NCI-H2196 treated with DMSO at 0.1 percent for 48 hours (cell line): ENCODE data around the gene PABPC3.

Experiments
- DNase-seq: peaks from one replicate; lab custom pipeline; 2025; ENCODE audit not compliant: unreplicated experiment; lab: John Stamatoyannopoulos, UW

PABPC3 gene

DNA sequence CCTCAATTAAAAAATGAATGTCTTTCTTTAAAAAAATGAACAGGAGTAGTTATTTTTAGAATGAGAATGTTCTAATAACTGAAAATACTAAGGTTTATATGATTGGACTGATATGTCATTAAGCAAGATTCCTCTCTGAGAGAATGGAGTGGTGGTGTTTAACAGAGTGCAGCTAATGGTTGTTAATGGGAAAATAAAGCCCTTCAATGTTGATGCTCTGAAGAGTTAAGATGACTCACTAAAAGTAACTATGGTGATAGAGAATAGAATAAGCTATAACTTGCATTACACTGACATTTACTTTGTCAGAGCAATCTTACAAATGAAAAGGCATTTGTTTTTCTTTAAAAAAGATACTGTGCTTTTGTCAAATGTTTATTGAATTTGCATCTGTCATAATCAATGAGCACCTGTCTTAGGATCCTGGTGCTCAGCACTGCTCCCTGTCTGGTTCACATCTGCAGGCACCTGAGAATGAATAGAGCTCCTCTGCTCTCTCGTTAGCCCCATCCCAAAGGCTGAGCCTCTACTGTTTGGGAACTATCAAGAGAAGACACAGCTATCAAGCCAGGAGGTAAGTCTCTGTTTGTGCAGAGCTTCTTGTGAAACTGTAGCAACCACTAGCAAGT is 15.1 kb downstream of the PABPC3 start:
- DNase-seq, result no peak

DNA sequence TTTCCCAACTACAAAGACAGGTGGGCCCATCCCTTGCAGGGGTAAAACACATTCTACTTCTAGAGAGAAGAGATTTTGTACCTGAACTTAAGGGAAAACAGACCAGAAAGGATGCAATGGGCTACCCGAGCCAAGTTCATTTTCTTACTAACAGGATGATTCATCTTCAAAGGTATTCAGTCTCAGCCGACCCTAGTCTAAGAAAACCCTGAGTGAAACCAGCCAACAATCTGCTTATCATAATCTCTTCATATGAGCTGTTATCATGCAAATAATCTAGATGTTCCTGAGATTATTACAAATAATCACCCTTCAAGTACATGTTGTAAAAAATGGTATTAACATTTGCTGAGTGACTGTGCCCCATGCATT is 15.6 kb downstream of the PABPC3 start:
- no peak for DNase-seq

DNA sequence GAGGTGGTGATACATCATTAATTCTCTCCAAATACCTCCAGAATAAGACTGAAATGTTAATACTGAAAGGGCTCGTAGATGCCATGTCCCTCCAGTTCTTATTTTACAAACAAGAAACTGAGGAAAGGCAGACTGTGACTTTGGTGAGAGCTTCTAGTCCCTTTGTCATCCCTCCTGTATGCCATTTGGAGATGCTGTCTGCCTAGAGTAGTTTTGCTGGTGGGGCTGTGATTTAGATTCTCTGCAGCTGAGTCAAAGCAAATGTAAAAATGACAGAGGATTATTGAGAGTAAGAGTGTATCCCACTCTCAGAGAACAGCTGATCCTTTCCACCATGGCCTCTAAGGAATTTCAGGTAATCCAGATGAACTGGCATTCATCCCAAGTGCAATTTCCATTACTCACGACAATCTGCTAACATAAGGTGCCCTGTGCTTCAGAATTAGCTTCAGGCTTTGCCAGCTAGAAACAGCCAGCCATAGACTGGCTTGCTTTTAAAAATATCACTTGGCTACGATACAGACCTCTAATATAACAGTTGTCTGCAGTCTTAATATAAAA is 16.8 kb downstream of the PABPC3 start:
- no peak for DNase-seq

DNA sequence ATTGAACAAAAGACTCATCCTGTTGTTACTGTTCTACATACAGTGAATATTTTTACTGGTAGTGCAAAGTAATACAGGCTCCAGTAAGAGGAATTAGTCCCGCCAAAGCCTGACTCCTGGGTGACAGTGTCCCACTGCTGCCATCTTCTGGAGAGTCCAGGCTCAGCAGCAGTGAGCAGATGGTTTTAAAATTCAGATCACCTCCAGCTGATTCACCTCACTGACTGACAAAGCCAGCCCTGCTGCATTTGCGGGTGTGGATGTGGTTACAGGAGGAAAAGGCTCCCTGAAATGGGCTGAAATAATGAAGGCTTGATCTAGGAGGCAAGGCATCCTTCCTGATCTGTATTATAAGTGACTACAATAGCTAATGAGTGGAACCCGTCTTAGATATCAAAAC is 18.3 kb downstream of the PABPC3 start:
- DNase-seq, result peak; percentile 11

DNA sequence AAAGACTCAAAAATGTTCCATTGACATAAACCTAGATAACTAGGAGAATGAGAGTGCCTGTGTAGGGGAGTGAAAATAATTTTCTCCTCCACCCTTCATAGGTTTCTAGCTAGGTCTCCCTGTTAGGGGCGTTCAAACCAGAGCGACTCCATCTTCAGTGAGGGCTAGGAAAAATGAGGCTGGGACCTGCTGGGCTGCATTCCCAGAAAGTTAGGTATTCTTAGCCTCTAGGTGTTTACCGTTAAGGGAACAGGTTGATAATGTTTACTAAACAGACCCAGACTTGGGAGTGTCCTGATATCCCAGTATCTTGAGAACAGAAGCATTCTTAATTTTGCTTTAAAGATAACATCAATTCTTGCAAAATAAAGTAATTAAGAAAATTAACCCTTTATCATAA is 20.1 kb downstream of the PABPC3 start:
- DNase-seq, result no peak

DNA sequence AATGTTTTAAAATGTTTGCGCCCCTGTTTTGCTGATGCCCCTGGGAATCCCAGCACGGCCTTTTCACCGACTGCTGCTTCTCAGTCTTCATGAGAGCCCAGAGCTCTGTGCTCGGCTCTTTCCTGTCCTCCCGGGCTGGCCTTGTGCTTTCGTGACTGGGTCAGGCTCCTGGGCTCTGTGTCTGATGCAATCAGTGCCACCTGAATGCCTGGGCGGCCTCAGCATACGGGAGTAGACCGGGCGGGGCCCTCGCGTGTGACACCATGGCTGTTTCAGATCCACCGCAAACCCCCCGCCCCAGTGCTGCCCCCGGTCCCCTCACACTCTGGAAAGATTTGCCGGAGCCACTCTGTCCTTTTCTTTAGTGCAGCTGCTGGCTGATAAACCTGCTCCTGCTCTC is 21.4 kb downstream of the PABPC3 start:
- no peak for DNase-seq

DNA sequence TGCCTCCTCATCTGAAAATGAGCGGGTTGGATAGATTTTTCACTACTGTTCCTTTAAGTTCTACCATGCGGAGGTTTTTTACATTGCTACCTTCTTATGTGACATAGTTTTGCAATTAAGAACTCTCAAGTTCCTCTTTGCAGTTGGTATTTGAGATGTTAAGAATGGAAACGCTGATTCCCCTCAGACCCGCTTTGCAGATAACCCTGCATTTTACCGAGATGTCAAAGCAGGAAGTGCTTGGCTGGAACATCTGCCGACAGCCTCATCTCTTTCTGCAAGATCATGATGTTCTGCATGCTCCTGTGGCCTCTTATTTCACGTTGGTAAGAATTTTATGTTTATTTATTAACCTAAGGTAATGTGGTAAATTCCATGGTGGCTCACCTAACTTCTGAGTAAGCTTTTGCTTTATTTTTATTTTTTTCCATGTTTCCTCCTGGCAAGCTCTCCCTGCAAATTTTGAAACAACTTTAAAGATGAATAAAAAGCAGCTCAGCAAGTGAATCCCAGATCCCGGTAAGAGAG is 22.5 kb downstream of the PABPC3 start:
- no peak for DNase-seq

DNA sequence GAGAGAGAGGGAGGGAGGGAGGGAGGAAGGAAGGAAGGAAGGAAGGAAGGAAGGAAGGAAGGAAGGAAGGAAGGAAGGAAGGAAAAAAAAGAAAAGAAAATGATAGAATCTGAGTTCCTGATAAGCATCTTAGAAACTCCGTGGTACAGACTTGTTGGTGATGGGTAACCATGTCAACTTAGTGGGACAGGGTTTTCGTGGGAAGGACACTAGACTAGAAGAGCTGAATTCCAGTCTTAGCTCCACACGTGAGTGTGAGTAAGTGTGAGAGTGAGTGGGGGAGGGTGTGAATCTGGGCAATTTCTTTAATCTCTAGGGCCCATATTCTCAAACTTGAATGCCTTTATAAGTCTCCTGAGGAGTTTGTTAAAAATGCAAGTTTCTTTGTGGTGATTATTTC is 35.0 kb downstream of the PABPC3 start:
- no peak for DNase-seq

DNA sequence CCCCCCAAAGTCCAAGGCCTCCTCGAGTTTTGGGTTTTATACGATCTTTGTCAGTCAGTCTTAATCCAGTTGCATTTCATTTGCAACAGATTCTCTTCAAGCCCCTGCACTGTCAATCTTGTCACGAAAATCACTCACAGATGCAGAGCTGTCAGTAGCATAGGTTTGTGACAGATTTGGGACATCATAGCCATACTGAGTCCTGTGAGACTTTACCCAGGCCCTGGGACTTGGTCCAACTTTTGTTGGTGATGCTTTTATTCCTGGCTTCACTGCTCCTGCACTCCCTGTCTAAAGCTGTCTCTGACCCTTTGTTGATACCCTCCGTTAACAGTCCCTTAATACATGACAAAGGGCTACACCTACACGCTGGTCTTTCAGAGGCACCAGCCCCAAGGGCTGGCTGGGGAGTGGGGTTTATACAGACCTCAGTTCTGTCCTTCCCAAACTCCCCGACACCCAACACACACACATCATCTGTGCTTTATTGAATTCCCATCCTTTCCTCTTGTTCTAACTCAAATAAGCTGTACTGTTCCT is 36.0 kb downstream of the PABPC3 start:
- DNase-seq, result no peak

DNA sequence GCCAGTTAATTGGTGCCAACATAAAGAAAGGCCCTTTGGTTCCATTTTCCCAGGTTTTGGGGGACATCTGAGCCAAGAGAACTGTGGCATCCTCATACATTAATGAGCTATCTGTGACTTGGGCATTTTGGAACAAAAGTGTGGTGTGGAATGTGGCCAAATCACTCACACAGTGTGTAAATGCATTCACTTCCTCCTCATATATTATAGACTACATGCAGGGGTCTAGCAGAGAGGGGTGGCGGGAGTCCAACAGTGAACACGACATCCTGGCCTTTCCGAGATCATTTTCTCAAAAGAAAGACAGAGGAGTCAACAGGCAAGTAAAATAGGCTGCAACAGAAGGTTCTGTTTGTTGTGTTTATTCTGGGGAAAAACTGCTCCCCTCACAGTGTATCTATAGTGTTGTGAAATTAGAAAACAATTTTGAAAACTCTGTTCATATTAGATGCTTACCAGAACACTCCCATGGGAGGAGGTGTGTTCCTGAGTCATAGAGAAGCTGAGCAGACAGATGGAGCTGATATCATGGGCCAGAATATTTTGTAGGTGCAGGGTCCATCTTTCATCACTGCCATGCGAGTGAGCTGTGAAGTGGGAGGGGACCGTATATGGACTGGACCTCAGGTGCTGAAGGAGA is 36.9 kb downstream of the PABPC3 start:
- no peak for DNase-seq

DNA sequence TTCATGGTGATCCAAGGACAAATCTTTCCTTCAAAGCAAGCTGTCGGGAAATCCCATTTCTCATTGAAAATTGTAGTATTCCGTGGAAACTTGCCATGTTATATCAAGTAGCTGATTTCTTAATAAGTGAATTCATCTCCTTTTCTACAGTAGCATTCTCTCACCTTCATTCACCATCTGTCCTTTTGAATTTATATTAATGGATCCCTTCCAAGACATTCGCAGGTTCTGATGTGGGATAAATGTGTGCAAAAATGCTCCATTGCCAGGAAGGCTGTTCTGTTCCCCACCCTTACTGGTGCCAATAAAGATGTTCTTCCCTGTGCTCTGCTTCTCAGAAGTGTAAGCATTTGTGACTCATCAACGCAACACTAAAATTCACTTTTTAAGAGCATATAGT is 40.0 kb downstream of the PABPC3 start:
- no peak for DNase-seq

DNA sequence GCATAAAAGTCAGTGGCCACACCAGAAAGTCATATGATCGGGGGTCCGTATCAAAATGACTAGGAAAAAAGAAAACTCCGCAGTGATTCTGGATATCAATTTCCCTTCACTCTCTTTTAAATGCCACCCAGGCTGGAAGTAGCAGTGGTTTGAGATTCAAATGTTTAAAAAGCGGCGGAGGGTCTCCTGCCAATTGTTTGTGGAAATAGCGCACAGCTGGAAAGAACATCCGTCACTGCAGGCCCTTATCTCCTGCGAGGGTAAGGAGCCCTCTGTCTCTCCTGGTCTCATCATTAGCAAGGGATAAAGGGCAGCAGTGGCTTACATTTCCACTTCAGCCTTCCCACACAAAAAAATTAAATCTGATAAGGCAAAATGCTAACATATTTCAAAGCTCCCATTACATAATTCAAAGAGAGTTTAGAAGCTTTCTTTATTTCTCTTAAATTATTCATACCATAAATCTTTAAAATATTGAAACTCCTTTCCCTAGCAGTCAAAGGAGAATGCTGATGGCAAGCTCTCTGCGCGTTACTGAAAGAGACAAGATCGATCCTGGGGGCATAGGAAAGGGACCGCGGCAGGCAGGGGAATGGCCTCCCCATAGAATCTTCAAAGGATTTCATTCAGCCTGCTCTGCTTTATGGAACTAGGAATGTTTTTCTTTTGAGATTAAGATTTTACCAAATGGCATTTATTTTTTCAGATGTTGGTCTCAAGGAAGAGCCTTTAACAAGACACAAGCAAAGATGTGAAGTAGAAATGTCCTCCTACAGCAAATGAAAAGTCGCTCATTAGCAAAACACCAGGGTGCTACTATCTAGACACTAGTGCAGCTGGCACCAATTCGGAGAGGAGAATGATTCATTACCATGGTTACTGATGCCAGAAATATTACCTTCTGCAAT is 41.2 kb downstream of the PABPC3 start:
- no peak for DNase-seq

DNA sequence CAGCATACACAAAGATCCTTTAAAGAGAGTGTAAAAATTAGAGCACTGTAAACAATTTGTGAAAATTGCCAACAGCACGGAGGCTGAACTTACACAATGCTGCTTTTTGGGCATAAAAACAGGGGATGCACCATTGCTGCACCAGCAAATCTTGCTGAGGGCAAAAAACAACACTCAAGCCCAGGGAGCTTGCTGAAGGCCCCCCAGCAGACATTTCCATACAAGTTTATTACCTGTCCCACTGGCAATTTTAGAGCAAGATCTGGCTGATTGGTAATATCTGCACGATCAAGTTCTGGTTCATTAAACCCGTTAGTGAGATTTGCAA is 41.8 kb downstream of the PABPC3 start:
- DNase-seq, result no peak

DNA sequence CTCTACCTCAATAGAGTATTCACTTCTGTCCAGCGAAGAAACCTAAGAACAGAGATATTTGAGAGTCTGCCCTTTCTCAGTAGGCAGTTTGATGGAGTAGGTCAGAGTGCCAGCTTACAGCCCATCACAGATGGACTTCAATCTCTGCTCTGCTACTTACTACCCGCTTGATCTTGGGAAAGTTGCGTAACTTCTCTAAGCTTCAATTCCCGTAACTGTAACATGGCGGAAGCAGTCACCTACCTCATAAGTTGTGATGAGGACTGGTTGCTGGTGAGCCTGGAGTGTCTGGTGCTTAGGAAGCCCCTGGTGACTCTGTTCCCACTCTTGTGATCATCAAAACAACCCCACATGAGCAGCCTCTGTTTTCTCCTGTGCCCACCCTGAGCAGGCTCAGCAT is 45.1 kb downstream of the PABPC3 start:
- DNase-seq, result no peak

DNA sequence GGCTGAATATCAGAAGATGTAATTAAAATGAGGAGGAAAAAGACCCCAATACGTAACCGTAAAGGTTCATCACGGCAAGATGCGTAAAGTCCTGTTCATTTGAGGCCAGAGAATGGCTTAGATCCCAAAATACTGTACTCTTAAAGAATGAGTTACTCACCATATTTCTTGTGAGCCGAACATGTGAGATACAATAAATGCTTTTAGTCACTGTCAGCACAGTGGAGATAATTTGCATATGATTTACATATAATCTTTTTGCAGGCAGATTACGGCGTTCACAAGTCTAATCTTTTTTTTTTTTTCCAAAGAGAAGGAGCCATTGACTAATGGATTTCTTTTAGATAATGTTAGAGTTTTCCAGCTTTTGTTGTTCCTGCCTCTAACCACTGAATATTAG is 47.8 kb downstream of the PABPC3 start:
- DNase-seq, result no peak

DNA sequence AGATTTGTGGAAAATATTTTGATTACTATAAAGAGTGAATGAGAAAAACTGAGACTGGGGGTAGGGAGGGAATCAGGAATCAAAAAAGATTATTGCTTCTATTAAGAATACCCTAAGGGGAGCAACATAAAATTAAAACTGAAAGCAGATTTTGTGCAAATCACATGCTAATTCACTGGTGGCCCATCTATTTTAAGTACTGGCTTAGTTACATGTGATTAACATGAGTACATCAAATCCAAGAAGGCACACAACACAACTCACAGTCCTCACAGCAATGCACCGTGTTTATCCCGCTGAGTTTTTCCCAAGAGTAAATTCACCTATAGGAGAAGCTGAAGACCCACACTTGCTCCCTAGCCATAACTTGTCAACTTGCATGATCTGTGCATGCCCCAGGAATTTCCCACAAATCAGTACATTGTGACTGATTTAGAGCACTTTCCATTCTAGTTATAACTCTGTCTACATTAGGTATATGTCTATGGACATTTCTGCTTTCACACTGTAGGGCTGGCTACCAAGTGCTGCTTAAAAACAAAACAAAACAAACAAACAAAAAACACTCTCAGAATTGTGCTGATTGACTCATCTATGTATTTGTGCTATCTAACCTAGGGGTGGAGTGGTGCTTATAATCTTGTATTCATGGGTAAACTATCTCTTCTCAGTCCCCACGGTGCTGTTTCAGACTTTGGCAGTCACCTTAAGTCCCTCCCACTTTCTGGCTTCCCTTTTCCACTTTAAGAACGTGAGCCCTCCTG is 51.9 kb downstream of the PABPC3 start:
- DNase-seq, result no peak

DNA sequence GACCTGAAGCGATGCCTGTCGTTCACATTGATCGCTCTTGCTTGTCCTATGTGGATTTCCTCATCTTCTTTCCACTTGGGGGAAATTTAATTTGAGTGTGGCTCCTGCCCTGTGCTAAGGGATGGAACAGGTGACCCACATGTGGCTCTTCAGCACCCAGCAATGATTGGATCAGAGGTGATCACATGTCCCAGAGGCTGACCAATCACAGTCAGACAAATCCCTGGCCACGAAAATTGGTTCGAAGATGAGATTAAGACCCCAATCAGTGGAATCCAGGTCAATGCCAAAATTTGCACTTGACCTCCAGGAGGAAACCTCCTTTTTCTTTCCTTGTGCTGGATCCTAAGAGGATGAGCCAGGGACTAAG is 52.5 kb downstream of the PABPC3 start:
- no peak for DNase-seq
